CD14-positive monocyte (primary cell): ENCODE measurements around the gene KLC3. TPM values are rescaled to one million over a fixed set of nuclear protein-coding genes. Genes with fewer than 3 reads are reported as not detected.
"Not testable (repeated sequence)": the region's sequence is repeated elsewhere in the genome, so short reads cannot be mapped to it uniquely, and the experiment has no call there.

Experiments used
- DNase-seq, 3 donors: peaks; one replicate each; pipeline ENCODE4 v3.0.0-alpha.2; 2011 to 2022
- H2AFZ ChIP-seq: 2 replicates; pipeline ENCODE4 v1.6.0; 2012; ENCODE audit warnings: mild to moderate bottlenecking, low read depth, low read length, inconsistent platforms; ENCODE audit not compliant: insufficient read depth, poor library complexity, severe bottlenecking
- H3K27ac ChIP-seq, 2 donors: 1 replicate in 1 of 2; 2 replicates in 1 of 2; pipeline ENCODE4 v1.5.1; 2012 to 2013; ENCODE audit warnings: low read length in 2 of 2, control low read depth in 1 of 2, inconsistent platforms in 1 of 2, low read depth in 1 of 2, mild to moderate bottlenecking in 1 of 2
- H3K27me3 ChIP-seq, 2 donors: one replicate each; pipeline versions ENCODE4 v1.6.0 to v1.6.1; 2011 to 2013; ENCODE audit warnings: low read length in 2 of 2; ENCODE audit not compliant: control insufficient read depth in 2 of 2, insufficient read depth in 2 of 2
- H3K36me3 ChIP-seq, 2 donors: replicated peaks in 1 of 2; 1 replicate in 1 of 2; 2 replicates in 1 of 2; pipeline versions ENCODE4 v1.5.1 to v1.6.1; 2012 to 2013; ENCODE audit warnings: low read length in 2 of 2, control low read depth in 1 of 2, inconsistent platforms in 1 of 2, mild to moderate bottlenecking in 1 of 2; ENCODE audit not compliant: insufficient read depth in 2 of 2, control insufficient read depth in 1 of 2
- H3K4me1 ChIP-seq, 2 donors: 1 replicate in 1 of 2; 2 replicates in 1 of 2; pipeline versions ENCODE4 v1.5.1 to v1.6.1; 2012 to 2013; ENCODE audit warnings: low read length in 2 of 2, control low read depth in 1 of 2, inconsistent platforms in 1 of 2, mild to moderate bottlenecking in 1 of 2, moderate library complexity in 1 of 2; ENCODE audit not compliant: insufficient read depth in 2 of 2, control insufficient read depth in 1 of 2
- H3K4me2 ChIP-seq: replicated peaks from 2 replicates; pipeline ENCODE3; 2012; ENCODE audit warnings: low read length, moderate library complexity, mild to moderate bottlenecking; ENCODE audit not compliant: poor library complexity, severe bottlenecking; ENCODE audit errors: extremely low read depth
- H3K4me3 ChIP-seq, 3 experiments: fragments of 200-600 bp in 1 of 3; sonication (generic) in 1 of 3; replicated peaks in 1 of 3; 1 replicate in 2 of 3; 2 replicates in 1 of 3; pipeline ENCODE4 v1.5.1; 2011 to 2013; ENCODE audit warnings: low read length in 3 of 3, mild to moderate bottlenecking in 3 of 3, control low read depth in 2 of 3, low read depth in 2 of 3, inconsistent platforms in 1 of 3, moderate library complexity in 1 of 3
- H3K79me2 ChIP-seq: 2 replicates; pipeline ENCODE4 v1.6.0; 2012; ENCODE audit warnings: mild to moderate bottlenecking, control low read depth, inconsistent platforms, low read length, moderate library complexity; ENCODE audit not compliant: insufficient read depth
- H3K9ac ChIP-seq: 2 replicates; pipeline ENCODE4 v1.6.0; 2017; ENCODE audit warnings: low read length, mild to moderate bottlenecking; ENCODE audit not compliant: insufficient read depth, poor library complexity, severe bottlenecking
- H3K9me3 ChIP-seq, 2 donors: replicated peaks in 1 of 2; 1 replicate in 1 of 2; 2 replicates in 1 of 2; pipeline versions ENCODE4 v1.5.1 to v1.6.1; 2012 to 2013; ENCODE audit warnings: low read length in 2 of 2, control low read depth in 1 of 2; ENCODE audit not compliant: control insufficient read depth in 1 of 2, insufficient read depth in 1 of 2
- H4K20me1 ChIP-seq: 2 replicates; pipeline ENCODE4 v1.6.0; 2012; ENCODE audit warnings: mild to moderate bottlenecking, low read length, control low read depth, moderate library complexity; ENCODE audit not compliant: insufficient read depth
- H3K27ac Mint-ChIP-seq, 7 donors: one replicate each; pipeline ENCODE4 v1.8.0; 2020; ENCODE audit warnings: mild to moderate bottlenecking in 7 of 7, mixed read lengths in 7 of 7, moderate library complexity in 6 of 7, inconsistent platforms in 2 of 7
- H3K27me3 Mint-ChIP-seq, 3 donors: one replicate each; pipeline ENCODE4 v1.8.0; 2021 to 2022; ENCODE audit warnings: low read depth in 3 of 3, mild to moderate bottlenecking in 3 of 3, mixed read lengths in 3 of 3, moderate library complexity in 3 of 3, inconsistent platforms in 1 of 3
- H3K36me3 Mint-ChIP-seq, 2 donors: one replicate each; pipeline ENCODE4 v1.8.0; 2020; ENCODE audit warnings: mixed read lengths in 2 of 2, inconsistent platforms in 1 of 2, mild to moderate bottlenecking in 1 of 2
- H3K4me1 Mint-ChIP-seq: one replicate; pipeline ENCODE4 v1.8.0; 2020; ENCODE audit warnings: mild to moderate bottlenecking, mixed read lengths
- H3K4me3 Mint-ChIP-seq, 2 donors: one replicate each; pipeline ENCODE4 v1.8.0; 2020; ENCODE audit warnings: mild to moderate bottlenecking in 2 of 2, mixed read lengths in 2 of 2, moderate library complexity in 1 of 2
- H3K9me3 Mint-ChIP-seq, 7 donors: one replicate each; pipeline ENCODE4 v1.8.0; 2020 to 2022; ENCODE audit warnings: mixed read lengths in 7 of 7, mild to moderate bottlenecking in 6 of 7, moderate library complexity in 6 of 7, inconsistent platforms in 2 of 7
- CTCF ChIP-seq: fragments of 200-600 bp; IDR thresholded peaks from one replicate; pipeline ENCODE4 v1.8.0; 2022; ENCODE audit warnings: antibody characterized with exemption, mild to moderate bottlenecking
- WGBS: methylation state at CpG from one replicate; pipeline ENCODE4 v1.1.5; 2013; ENCODE audit warnings: missing lambda C conversion rate; ENCODE audit not compliant: insufficient coverage; 5-methylcytosine and 5-hydroxymethylcytosine counted together
- intact Hi-C, 2 donors: fragments of 100-400 bp; cut with micrococcal nuclease; formaldehyde crosslinking; loops; one replicate each; pipeline versions ENCODE4 v1.15.0 to v1.15.1; 2023
- polyA plus RNA-seq, 3 donors: library from polyadenylated mRNA; depleted of rRNA in 1 of 3; unstranded in 2 of 3; stranded (reverse) in 1 of 3; fragments of 300-500 nt in 2 of 3; fragments of >200 nt in 1 of 3; fragmentation: Illumina TruSeq in 2 of 3; gene quantifications; 1 replicate in 2 of 3; 2 replicates in 1 of 3; pipeline ENCODE4 v1.2.3, GENCODE V29; 2012 to 2021

KLC3 gene
- polyA plus RNA-seq, 3 donors: not detected

GRCh38 chr19:45311621-45312020 is 28.9 kb upstream of the KLC3 start:
- Mint-ChIP-seq H3K9me3 (peaks cover 0 to 4% (median 1%) of the 10 kb centered on the region in 7 donors), H3K27me3 (peaks cover 8 to 25% (median 13%) of the 10 kb centered on the region in 3 donors), H3K27ac (peak overlapping the region in 1 of 7 donors; percentile 21), H3K4me3 (peak overlapping the region; percentile 35 to 41), H3K4me1 (peaks cover 13% of the 10 kb centered on the region), H3K36me3 (no peaks in the 10 kb centered on the region)
- Histone ChIP-seq H3K27ac (no peak overlapping the region), H3K36me3 (no peaks in the 10 kb centered on the region), H2AFZ (peak overlapping the region; percentile 73), H3K4me1 (peaks cover 3 to 9% of the 10 kb centered on the region in 2 donors), H4K20me1 (no peaks in the 10 kb centered on the region), H3K9ac (no peak overlapping the region), H3K9me3 (no peaks in the 10 kb centered on the region), H3K27me3 (peaks cover 0 to 6% of the 10 kb centered on the region in 2 donors), H3K79me2 (no peaks in the 10 kb centered on the region), H3K4me2 (peak overlapping the region; percentile 34), H3K4me3 (peak overlapping the region in 1 of 3 experiments; percentile 14)
- peak; percentile 60 to 83 (median 65) for DNase-seq
- intact Hi-C loops: no loop called here
- TF ChIP-seq CTCF: no peak
- 4% methylated on average over 17 of the region's 18 CpGs for WGBS

- H3K27ac Mint-ChIP-seq, H3K4me1 ChIP-seq, intact Hi-C loops, H3K9me3 Mint-ChIP-seq, H3K36me3 Mint-ChIP-seq, DNase-seq, H3K27me3 ChIP-seq, H3K79me2 ChIP-seq, H3K36me3 ChIP-seq, H3K9me3 ChIP-seq, H4K20me1 ChIP-seq, H3K9ac ChIP-seq, H3K4me3 ChIP-seq, H3K27ac ChIP-seq, H3K4me3 Mint-ChIP-seq, H3K4me2 ChIP-seq: not testable (repeated sequence)
- Mint-ChIP-seq H3K27me3 (peaks cover 11 to 30% (median 13%) of the 10 kb centered on the region in 3 donors), H3K4me1 (peaks cover 13% of the 10 kb centered on the region)
- 78% methylated on average over 3 of the region's 14 CpGs for WGBS
- peak overlapping the region; percentile 73 for H2AFZ ChIP-seq
Measured at GRCh38 chr19:45312285-45312684, 28.3 kb upstream of the KLC3 start.
